Activated CD4-positive, CD25-positive, alpha-beta regulatory T cell treated with anti-CD3 and anti-CD28 coated beads, Interleukin-2, amount 50 U/mL, for 72 hours (primary cell): Measurements from ENCODE around the gene BCHE.

Source experiments
- DNase-seq: peaks from one replicate; pipeline ENCODE4 v3.0.0; 2021

The BCHE gene

GRCh38 chr3:165748094-165748493 lies 89.1 kb downstream of the BCHE start:
- DNase-seq = no peak

- no peak for DNase-seq
These were observed 90.3 kb downstream of the BCHE start for GRCh38 chr3:165746874-165747273.

- DNase-seq = no peak
These were observed 93.2 kb downstream of the BCHE start for GRCh38 chr3:165744025-165744424.

GRCh38 chr3:165742351-165742750 lies 94.9 kb downstream of the BCHE start:
- DNase-seq = no peak

GRCh38 chr3:165729756-165730155 lies 107.5 kb downstream of the BCHE start:
- DNase-seq = no peak

- no peak for DNase-seq
These were observed 108.3 kb downstream of the BCHE start for GRCh38 chr3:165728924-165729323.

- DNase-seq = no peak
These were observed 111.9 kb downstream of the BCHE start for GRCh38 chr3:165725296-165725695.
